HepG2 (cell line): ENCODE results near the gene GEMIN8. TPM values are rescaled to one million over a fixed set of nuclear protein-coding genes. Genes with fewer than 3 reads are reported as not detected.

Experiments
- ATAC-seq: fragments of 200-7000 bp; cut with Tn5 transposase; 3 replicates; pipeline ENCODE4 v1.9.1; 2020; ENCODE audit warnings: mild to moderate bottlenecking, moderate library complexity
- BruUV-seq: library from RNA; stranded (reverse); fragments of 400-500 nt; replicated peaks from 2 replicates; lab custom pipeline; 2021; lab: Mats Ljungman, UMichigan
- CTCF ChIA-PET: fragments of 300-600 bp; formaldehyde crosslinking; extraction: SDS; loops from one replicate; lab custom pipeline; 2021; ENCODE audit warnings: low total read pairs, inconsistent platforms, low intra/inter-chr PET ratio; lab: Yijun Ruan, JAX
- POLR2A ChIA-PET: fragments of 350-600 bp; sonication (Branson Sonifier 250); formaldehyde crosslinking; loops from one replicate; lab custom pipeline; 2020; ENCODE audit warnings: antibody characterized with exemption, inconsistent platforms; lab: Yijun Ruan, JAX
- DNase-seq: peaks from one replicate; pipeline ENCODE4 v3.0.0-alpha.2; 2015; ENCODE audit warnings: low spot score
- FAIRE-seq: peaks from 3 replicates; lab custom pipeline; 2011; peaks lifted over from hg19 to GRCh38; lab: Jason Lieb, UNC
- H2AFZ ChIP-seq: one replicate; pipeline ENCODE4 v1.6.1; 2011; ENCODE audit warnings: low read length, inconsistent platforms
- H3K27ac ChIP-seq: fragments of 300-600 bp; 3 replicates; pipeline ENCODE4 v1.8.0; 2011; ENCODE audit warnings: mixed run types, mild to moderate bottlenecking, mixed read lengths, low read length, inconsistent platforms; ENCODE audit not compliant: insufficient read depth; ENCODE audit errors: extremely low read length
- H3K27me3 ChIP-seq, 2 experiments: fragments of 200-600 bp in 1 of 2; 2 replicates in 1 of 2; 3 replicates in 1 of 2; pipeline versions ENCODE4 v1.6.0 to v1.8.0; 2011; ENCODE audit warnings: low read length in 2 of 2, mild to moderate bottlenecking in 2 of 2, moderate library complexity in 2 of 2, inconsistent platforms in 1 of 2; ENCODE audit not compliant: insufficient read depth in 2 of 2, control insufficient read depth in 1 of 2
- H3K36me3 ChIP-seq, 2 experiments: fragments of 200-600 bp in 1 of 2; replicated peaks in 1 of 2; 2 replicates in 1 of 2; 3 replicates in 1 of 2; pipeline versions ENCODE4 v1.5.1 to v1.8.0; 2011; ENCODE audit warnings: low read length in 2 of 2, inconsistent platforms in 1 of 2; ENCODE audit not compliant: insufficient read depth in 2 of 2, control insufficient read depth in 1 of 2
- H3K4me1 ChIP-seq: 2 replicates; pipeline ENCODE4 v1.5.1; 2012; ENCODE audit warnings: low read length, inconsistent platforms; ENCODE audit not compliant: insufficient read depth
- H3K4me2 ChIP-seq: 2 replicates; pipeline ENCODE4 v1.6.0; 2011; ENCODE audit warnings: low read depth, low read length, inconsistent platforms
- H3K4me3 ChIP-seq, 3 experiments: fragments of 200-600 bp in 1 of 3; sonication (generic), shearing (Covaris generic) in 1 of 3; replicated peaks in 1 of 3; 2 replicates each; pipeline ENCODE4 v1.5.1; 2011 to 2016; ENCODE audit warnings: low read length in 3 of 3, inconsistent platforms in 2 of 3, low read depth in 2 of 3, mild to moderate bottlenecking in 2 of 3, control low read depth in 1 of 3, mixed read lengths in 1 of 3; ENCODE audit not compliant: insufficient read depth in 1 of 3
- H3K79me2 ChIP-seq: one replicate; pipeline ENCODE4 v1.6.1; 2011; ENCODE audit warnings: low read length, inconsistent platforms; ENCODE audit not compliant: insufficient read depth
- H3K9ac ChIP-seq: 2 replicates; pipeline ENCODE4 v1.6.0; 2011; ENCODE audit warnings: mild to moderate bottlenecking, low read depth, low read length, inconsistent platforms; ENCODE audit not compliant: insufficient read depth
- H3K9me3 ChIP-seq: 2 replicates; pipeline ENCODE4 v1.5.1; 2012; ENCODE audit warnings: mild to moderate bottlenecking, low read length
- H4K20me1 ChIP-seq: 2 replicates; pipeline ENCODE4 v1.6.0; 2011; ENCODE audit warnings: inconsistent platforms, mild to moderate bottlenecking, low read length, moderate library complexity; ENCODE audit not compliant: insufficient read depth
- AHDC1 ChIP-seq: sonication (generic); formaldehyde crosslinking; IDR thresholded peaks from 2 replicates; pipeline ENCODE4 v1.5.1; 2020; ENCODE audit warnings: mild to moderate bottlenecking, missing genetic modification reagents, borderline replicate concordance
- GLI4 ChIP-seq: sonication (generic); formaldehyde crosslinking; IDR thresholded peaks from 2 replicates; pipeline ENCODE4 v1.5.1; 2020; ENCODE audit warnings: missing genetic modification reagents, mild to moderate bottlenecking, moderate library complexity, borderline replicate concordance
- PHF5A ChIP-seq: IDR thresholded peaks from one replicate; pipeline ENCODE4 v1.6.1; 2018; ENCODE audit warnings: low read depth, missing genetic modification reagents; ENCODE audit not compliant: unreplicated experiment
- STAG1 ChIP-seq: sonication (generic); formaldehyde crosslinking; IDR thresholded peaks from 2 replicates; pipeline ENCODE4 v1.4.0; 2020; ENCODE audit warnings: missing genetic modification reagents
- ZKSCAN1 ChIP-seq: fragments of 150-350 bp; IDR thresholded peaks from 2 replicates; pipeline ENCODE4 v1.6.1; 2014; ENCODE audit warnings: low read length
- ZNF570 ChIP-seq: sonication (generic); formaldehyde crosslinking; IDR thresholded peaks from 2 replicates; pipeline ENCODE4 v1.4.0; 2020; ENCODE audit warnings: mild to moderate bottlenecking, missing genetic modification reagents, borderline replicate concordance
- WGBS: methylation state at CpG from one replicate; pipeline ENCODE4 v1.1.6; 2017; ENCODE audit warnings: low lambda C conversion rate; 5-methylcytosine and 5-hydroxymethylcytosine counted together
- in situ Hi-C: cut with HindIII; loops from 2 replicates; pipeline ENCODE4 v1.10.0; 2017; ENCODE audit warnings: low pct_unique_long_range_greater_than_20kb; ENCODE audit not compliant: extremely low pct_ligation_motif_present
- intact Hi-C: fragments of 100-400 bp; cut with micrococcal nuclease; formaldehyde crosslinking; loops from one replicate; pipeline ENCODE4 v1.10.0; 2022; ENCODE audit not compliant: unreplicated experiment
- polyA plus RNA-seq, 8 experiments: library from polyadenylated mRNA; depleted of rRNA in 3 of 8; stranded (reverse) in 7 of 8; unstranded in 1 of 8; fragments of >200 nt; fragmentation: Illumina TruSeq in 4 of 8; extraction: Trizol in 4 of 8; gene quantifications; 2 replicates each; pipeline versions ENCODE4 v1.2.1 to v1.2.3, GENCODE V29; 2011 to 2016; ENCODE audit warnings: low read depth in 4 of 8, missing spikeins in 1 of 8, mixed read lengths in 1 of 8; ENCODE audit not compliant: insufficient read depth in 1 of 8
- total RNA-seq, 5 experiments: library from RNA; depleted of rRNA; stranded (reverse); fragments of >200 nt; fragmentation: Illumina TruSeq; extraction: Trizol; gene quantifications; 2 replicates each; pipeline ENCODE4 v1.2.3, GENCODE V29; 2016; ENCODE audit warnings: low read depth in 1 of 5
- TF ChIP-seq, protein P1 (sequence below): sonication (generic); formaldehyde crosslinking; IDR thresholded peaks from 2 replicates; pipeline ENCODE4 v1.5.1; 2020; ENCODE audit warnings: mild to moderate bottlenecking, missing genetic modification reagents
- TF ChIP-seq, protein P2 (sequence below): sonication (generic); formaldehyde crosslinking; IDR thresholded peaks from 2 replicates; pipeline ENCODE4 v1.4.0; 2020; ENCODE audit warnings: missing genetic modification reagents

The GEMIN8 gene
- total and polyA plus RNA-seq, 2 of the 13 experiments (the other 11 are each of a cell fraction or from before 2014, with no cell fraction given) = 9.7 to 23.7 TPM

- no peak for TF ChIP-seq PHF5A (CRISPR knock-in tag)
- TF ChIP-seq, all 625 proteins: peak for 0
- Histone ChIP-seq H2AFZ (no peak overlapping the region), H4K20me1 (no peaks in the 10 kb centered on the region), H3K4me1 (no peaks in the 10 kb centered on the region), H3K27ac (no peak overlapping the region), H3K9me3 (no peaks in the 10 kb centered on the region), H3K27me3 (no peaks in the 10 kb centered on the region; a peak in 1 of 5 replicates), H3K79me2 (no peaks in the 10 kb centered on the region), H3K4me3 (no peak overlapping the region), H3K4me2 (no peak overlapping the region), H3K9ac (no peak overlapping the region), H3K36me3 (no peaks in the 10 kb centered on the region)
- no TSS peak for BruUV-seq
- ChIA-PET CTCF (no interaction called here), POLR2A (no interaction called here)
- no peak for FAIRE-seq
- WGBS = 0% methylated on average over 1 of the region's 1 CpG
- DNase-seq = no peak
- intact Hi-C loops = no loop called here
- ATAC-seq = no peak
- in situ Hi-C loops = no loop called here
These were observed 26.5 kb upstream of the GEMIN8 start for GRCh38 chrX:14056206-14056605.

DNA sequence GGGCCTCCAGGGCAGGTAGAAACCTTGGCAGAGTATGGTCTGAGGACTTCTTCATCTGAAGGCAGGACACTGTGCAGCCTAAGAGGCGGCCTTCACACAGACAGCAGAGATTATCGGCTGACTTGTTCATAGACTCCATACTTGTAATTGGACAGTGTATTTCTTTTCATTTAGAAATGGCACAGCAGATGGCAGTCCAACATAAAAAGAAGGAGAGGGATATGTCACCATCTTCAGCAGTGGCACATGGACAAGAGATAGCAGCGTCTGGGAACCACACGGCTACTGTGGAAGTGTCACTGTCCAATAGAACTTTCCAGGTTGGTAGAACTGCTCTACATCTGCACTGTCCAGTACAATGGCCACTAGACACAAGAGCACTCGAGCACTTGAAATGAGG lies 21.7 kb upstream of the GEMIN8 start:
- Histone ChIP-seq H3K9me3 (no peaks in the 10 kb centered on the region), H3K36me3 (no peaks in the 10 kb centered on the region), H3K27ac (no peak overlapping the region), H3K9ac (no peak overlapping the region), H3K27me3 (no peaks in the 10 kb centered on the region; a peak in 1 of 5 replicates), H4K20me1 (no peaks in the 10 kb centered on the region), H3K4me2 (no peak overlapping the region), H3K79me2 (no peaks in the 10 kb centered on the region)
- BruUV-seq = no TSS peak
- POLR2A ChIA-PET = no interaction called here
- FAIRE-seq (no peak), DNase-seq (no peak), ATAC-seq (no peak)
- WGBS = 0% methylated on average over 4 of the region's 5 CpGs
- in situ Hi-C loops = no loop called here
- TF ChIP-seq STAG1 (CRISPR knock-in tag) = 0 out of 2 replicates have a peak, but pooled peaks have one; percentile 7
- TF ChIP-seq GLI4 = no peak
- TF ChIP-seq ZNF570 (CRISPR knock-in tag) = no peak
- TF ChIP-seq, protein P1, sequence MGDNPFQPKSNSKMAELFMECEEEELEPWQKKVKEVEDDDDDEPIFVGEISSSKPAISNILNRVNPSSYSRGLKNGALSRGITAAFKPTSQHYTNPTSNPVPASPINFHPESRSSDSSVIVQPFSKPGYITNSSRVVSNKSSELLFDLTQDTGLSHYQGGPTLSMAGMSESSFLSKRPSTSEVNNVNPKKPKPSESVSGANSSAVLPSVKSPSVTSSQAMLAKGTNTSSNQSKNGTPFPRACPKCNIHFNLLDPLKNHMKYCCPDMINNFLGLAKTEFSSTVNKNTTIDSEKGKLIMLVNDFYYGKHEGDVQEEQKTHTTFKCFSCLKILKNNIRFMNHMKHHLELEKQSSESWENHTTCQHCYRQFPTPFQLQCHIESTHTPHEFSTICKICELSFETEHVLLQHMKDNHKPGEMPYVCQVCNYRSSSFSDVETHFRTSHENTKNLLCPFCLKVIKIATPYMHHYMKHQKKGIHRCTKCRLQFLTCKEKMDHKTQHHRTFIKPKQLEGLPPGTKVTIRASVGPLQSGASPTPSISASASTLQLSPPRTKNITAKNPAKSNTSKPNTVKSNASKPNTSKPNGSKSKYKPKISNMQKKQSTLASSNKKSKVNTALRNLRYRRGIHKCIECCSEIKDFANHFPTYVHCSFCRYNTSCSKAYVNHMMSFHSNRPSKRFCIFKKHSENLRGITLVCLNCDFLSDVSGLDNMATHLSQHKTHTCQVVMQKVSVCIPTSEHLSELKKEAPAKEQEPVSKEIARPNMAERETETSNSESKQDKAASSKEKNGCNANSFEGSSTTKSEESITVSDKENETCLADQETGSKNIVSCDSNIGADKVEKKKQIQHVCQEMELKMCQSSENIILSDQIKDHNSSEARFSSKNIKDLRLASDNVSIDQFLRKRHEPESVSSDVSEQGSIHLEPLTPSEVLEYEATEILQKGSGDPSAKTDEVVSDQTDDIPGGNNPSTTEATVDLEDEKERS (CRISPR knock-in tag) = no peak
- TF ChIP-seq AHDC1 (CRISPR knock-in tag) = no peak
- TF ChIP-seq ZKSCAN1 = no peak
- TF ChIP-seq, protein P2, sequence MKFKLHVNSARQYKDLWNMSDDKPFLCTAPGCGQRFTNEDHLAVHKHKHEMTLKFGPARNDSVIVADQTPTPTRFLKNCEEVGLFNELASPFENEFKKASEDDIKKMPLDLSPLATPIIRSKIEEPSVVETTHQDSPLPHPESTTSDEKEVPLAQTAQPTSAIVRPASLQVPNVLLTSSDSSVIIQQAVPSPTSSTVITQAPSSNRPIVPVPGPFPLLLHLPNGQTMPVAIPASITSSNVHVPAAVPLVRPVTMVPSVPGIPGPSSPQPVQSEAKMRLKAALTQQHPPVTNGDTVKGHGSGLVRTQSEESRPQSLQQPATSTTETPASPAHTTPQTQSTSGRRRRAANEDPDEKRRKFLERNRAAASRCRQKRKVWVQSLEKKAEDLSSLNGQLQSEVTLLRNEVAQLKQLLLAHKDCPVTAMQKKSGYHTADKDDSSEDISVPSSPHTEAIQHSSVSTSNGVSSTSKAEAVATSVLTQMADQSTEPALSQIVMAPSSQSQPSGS (CRISPR knock-in tag) = no peak
- TF ChIP-seq, all 625 proteins: peak for 1
- Histone ChIP-seq H2AFZ (no peak overlapping the region), H3K4me1 (no peaks in the 10 kb centered on the region), H3K4me3 (no peak overlapping the region)
- CTCF ChIA-PET = no interaction called here
- intact Hi-C loops = no loop called here
